PC-9 (cell line): ENCODE data around the gene QTRT2.

Experiments
- EZH2 ChIP-seq: fragments of 200-600 bp; sonication (generic); IDR thresholded peaks from 2 replicates; pipeline ENCODE4 v1.8.0; 2017; ENCODE audit warnings: antibody characterized with exemption, low read depth
- TF ChIP-seq, protein P1 (sequence below): fragments of 200-600 bp; sonication (generic); conservative IDR thresholded peaks from 2 replicates; pipeline ENCODE4 v1.6.1; 2017; ENCODE audit warnings: mixed run types, antibody characterized with exemption, mild to moderate bottlenecking, moderate library complexity

DNA sequence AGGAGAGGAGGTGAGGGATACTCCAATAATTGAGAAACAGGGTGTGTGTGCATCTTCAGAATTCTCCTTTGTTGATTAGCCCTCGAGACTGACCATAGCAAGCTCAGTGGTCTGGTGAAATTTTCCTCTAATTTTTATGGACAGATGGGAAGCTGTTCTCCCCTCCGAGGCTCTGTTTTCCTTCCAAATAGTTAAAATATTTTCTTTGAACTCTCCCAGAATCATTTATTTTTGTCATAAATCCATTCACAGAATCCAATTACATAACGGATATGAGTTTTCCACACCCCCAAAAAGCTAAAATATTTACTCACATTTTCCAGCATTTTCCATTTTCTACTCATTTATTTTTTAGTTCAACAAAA is 36.5 kb downstream of the QTRT2 start:
- TF ChIP-seq, protein P1, sequence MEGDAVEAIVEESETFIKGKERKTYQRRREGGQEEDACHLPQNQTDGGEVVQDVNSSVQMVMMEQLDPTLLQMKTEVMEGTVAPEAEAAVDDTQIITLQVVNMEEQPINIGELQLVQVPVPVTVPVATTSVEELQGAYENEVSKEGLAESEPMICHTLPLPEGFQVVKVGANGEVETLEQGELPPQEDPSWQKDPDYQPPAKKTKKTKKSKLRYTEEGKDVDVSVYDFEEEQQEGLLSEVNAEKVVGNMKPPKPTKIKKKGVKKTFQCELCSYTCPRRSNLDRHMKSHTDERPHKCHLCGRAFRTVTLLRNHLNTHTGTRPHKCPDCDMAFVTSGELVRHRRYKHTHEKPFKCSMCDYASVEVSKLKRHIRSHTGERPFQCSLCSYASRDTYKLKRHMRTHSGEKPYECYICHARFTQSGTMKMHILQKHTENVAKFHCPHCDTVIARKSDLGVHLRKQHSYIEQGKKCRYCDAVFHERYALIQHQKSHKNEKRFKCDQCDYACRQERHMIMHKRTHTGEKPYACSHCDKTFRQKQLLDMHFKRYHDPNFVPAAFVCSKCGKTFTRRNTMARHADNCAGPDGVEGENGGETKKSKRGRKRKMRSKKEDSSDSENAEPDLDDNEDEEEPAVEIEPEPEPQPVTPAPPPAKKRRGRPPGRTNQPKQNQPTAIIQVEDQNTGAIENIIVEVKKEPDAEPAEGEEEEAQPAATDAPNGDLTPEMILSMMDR = no peak
- TF ChIP-seq EZH2 = no peak
